Measurements from ENCODE around the gene RFPL4A. TPM values are rescaled to one million over a fixed set of nuclear protein-coding genes. Genes with fewer than 3 reads are reported as not detected.
"Not testable (repeated sequence)": the region's sequence is repeated elsewhere in the genome, so short reads cannot be mapped to it uniquely, and the experiment has no call there.

The RFPL4A gene
- total RNA-seq = not detected

DNA sequence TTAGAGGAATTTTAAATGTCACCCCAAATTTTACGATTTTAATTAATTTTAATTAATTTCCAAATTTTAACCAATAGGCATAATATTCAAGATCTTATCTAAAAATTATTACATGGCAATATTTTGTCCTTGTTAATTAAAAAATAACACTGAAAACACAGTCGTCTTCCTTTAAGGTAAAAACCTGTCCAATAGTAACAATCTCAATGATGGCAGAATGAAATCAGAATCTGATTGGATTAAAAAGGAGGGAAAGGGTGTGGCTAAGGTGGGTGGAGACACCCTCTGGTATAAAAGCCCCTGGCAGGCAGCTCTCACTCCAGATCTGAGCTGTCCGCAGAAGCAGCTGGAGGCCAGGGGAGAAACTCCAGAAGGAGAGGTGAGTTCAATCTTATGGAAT lies at the start of gene RFPL4A:
Gene RFPL4A, plus strand, starts transcription at position 301 of the 400 bp plus-strand sequence. CDS start 2,704 bp downstream, outside the sequence.
- H3K9me3 ChIP-seq (ENCODE audit: low read depth, low read length); H3K4me1 ChIP-seq (ENCODE audit: insufficient read depth, low read length); H3K27me3 ChIP-seq (ENCODE audit: insufficient read depth, low read length); H3K4me3 ChIP-seq (ENCODE audit: low read length): not testable (repeated sequence)

DNA sequence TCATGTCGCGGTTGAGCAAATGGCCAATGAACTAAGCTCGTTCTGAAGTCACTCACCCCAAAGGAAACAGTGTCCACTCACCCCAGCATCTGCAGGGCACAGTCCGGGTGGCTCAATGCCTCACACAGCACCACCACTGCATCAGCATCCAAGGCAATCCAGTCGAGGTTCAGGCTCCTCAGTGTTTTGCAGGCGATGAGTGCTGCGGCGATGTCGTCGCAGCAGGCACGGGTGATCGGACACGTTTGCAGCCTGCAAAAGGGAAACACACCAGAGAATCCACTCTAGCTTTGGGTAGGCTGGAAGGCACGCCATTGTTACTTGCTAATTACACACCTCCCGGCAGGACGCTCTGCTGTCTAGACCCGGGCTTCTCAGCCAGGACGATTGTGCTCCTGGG lies 47.2 kb upstream of the RFPL4A start:
- Histone ChIP-seq H3K27me3 (ENCODE audit: insufficient read depth, low read length) (no peaks in the 10 kb centered on the region), H3K9me3 (ENCODE audit: low read depth, low read length) (no peaks in the 10 kb centered on the region), H3K4me1 (ENCODE audit: insufficient read depth, low read length) (no peaks in the 10 kb centered on the region), H3K4me3 (ENCODE audit: low read length) (no peak overlapping the region)

DNA sequence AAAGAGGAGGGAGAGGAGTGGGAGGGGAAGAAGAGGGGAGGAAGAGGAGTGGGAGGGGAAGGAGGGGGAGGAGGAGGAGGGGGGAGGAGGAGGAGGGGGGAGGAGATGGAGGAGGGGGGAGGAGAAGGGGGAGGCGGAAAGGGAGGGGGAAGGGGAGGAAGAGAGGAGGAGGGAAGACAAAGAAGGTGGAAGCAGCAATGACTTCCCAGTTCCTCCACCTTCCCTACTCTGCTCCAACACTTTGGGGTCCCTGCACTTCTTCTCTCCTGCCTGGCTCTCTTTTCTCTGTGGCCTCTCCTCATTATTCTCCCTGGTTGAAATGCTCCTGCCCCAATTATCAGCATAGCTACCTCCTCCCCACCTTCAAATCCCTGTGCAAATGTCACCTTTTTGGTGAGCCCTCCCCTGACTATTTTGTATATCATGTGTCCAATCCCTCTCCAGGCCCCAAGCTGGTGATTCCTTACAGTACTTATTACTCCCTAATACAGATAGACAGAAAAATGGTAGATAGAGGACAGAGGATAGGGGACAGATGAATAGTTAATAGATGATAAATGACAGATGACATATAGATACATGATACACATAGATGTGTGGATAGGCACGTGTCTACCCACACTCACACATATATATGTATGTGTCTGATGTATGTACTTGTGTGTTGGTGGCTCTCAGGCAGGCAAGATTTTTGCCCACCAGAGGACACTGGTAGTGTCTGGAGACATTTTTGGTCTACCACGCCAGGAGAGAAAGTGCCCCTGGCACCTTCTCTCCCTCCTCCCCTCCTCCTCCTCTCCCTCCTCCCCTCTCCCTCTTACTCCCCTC lies 45.9 kb upstream of the RFPL4A start:
- Histone ChIP-seq H3K9me3 (ENCODE audit: low read depth, low read length) (no peaks in the 10 kb centered on the region), H3K4me1 (ENCODE audit: insufficient read depth, low read length) (no peaks in the 10 kb centered on the region), H3K4me3 (ENCODE audit: low read length) (no peak overlapping the region), H3K27me3 (ENCODE audit: insufficient read depth, low read length) (no peaks in the 10 kb centered on the region)

DNA sequence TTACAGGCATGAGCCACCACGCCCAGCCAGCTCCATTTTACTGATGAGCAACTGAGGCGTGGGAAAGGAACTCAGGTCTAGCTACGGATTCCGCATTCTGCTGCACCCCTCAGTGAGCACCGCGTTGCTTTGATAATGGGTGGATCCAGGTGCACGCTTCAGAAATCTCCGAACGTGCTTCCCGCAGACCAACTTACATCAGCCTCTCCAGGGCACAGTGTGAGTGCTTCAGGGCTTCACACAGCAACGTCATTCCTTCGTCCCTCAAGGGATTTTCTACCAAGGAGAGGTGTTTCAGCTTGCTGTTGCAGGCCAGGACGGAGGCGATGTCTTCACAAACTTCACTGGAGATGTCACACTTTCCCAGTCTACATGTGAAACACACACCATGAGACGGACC lies 42.4 kb upstream of the RFPL4A start:
- Histone ChIP-seq H3K4me1 (ENCODE audit: insufficient read depth, low read length) (no peaks in the 10 kb centered on the region), H3K27me3 (ENCODE audit: insufficient read depth, low read length) (peaks cover 6% of the 10 kb centered on the region), H3K4me3 (ENCODE audit: low read length) (no peak overlapping the region), H3K9me3 (ENCODE audit: low read depth, low read length) (peaks cover 9% of the 10 kb centered on the region)

DNA sequence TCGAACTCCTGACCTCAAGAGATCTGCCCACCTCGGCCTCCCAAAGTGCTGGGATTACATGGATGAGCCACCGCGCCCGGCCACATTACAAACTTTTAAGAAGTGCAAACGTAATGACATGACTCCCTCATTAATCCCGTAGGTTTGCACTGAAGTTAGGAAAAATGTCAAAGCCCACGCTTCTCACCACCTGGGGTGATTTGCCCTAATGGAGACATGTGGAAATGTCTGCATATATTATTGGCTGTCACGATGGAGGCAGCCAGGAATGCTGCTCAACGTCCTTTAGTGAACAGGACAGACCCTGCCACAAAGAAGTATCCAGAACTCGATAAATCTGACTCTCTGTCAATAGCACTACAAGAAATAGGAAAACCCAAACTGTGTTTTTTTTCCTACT lies 41.6 kb upstream of the RFPL4A start:
- no peak overlapping the region for H3K4me3 ChIP-seq (ENCODE audit: low read length)
- H3K9me3 ChIP-seq (ENCODE audit: low read depth, low read length) = peaks cover 14% of the 10 kb centered on the region
- no peaks in the 10 kb centered on the region for H3K4me1 ChIP-seq (ENCODE audit: insufficient read depth, low read length)
- H3K27me3 ChIP-seq (ENCODE audit: insufficient read depth, low read length) = peaks cover 6% of the 10 kb centered on the region

DNA sequence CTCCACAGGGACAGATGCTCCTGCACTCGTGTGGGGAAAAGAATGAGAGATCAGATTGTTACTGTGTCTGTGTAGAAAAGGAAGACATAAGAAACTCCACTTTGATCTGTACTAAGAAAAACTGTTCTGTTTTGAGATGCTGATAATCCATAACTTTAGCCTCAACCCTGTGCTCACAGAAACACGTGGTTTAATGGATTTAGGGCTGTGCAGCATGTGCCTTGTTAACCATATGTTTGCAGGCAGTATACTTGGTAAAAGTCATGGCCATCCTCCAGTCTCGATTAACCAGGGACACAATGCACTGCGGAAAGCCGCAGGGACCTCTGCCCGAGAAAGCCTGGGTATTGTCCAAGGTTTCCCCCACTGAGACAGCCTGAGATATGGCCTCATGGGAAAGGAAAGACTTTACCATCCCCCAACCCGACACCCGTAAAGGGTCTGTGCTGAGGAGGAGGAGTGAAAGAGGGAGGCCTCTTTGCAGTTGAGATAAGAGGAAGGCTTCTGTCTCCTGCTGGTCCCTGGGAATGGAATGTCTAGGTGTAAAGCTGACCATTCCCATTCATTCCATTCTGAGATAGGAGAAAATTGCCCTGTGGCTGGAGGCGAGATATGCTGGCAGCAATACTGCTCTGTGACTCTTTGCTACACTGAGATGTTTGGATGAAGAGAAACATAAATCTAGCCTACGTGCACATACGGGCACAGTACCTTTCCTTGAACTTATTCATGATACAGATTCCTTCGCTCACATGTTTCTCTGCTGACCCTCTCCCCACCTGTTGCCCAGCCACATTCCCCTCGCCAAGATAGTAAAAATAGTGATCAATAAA lies 40.8 kb upstream of the RFPL4A start:
- peaks cover 14% of the 10 kb centered on the region for H3K9me3 ChIP-seq (ENCODE audit: low read depth, low read length)
- not testable (repeated sequence) for H3K4me3 ChIP-seq (ENCODE audit: low read length); H3K4me1 ChIP-seq (ENCODE audit: insufficient read depth, low read length); H3K27me3 ChIP-seq (ENCODE audit: insufficient read depth, low read length)

DNA sequence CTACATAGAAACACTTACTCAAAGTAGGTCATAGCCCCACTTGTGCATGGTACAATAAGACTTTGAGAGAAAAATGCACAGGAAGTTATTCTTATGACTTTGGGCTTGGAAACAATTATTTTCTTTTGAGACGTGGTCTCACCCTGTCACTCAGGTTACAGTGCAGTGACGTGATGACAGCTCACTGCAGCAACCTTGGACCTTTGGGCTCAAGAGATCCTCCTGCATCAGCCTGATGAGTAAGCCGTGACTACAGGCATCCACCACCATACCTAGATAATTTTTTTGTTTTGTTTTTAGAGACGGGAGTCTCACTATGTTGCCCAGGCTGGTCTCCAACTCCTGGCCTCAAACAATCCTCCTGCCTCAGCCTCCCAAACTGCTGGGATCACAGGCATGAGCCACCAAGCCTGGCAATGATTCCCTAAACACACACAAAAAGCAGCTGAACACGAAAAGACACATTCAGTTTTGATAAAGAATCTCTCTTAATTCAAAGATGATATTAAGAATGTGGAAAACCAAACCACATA lies 38.6 kb upstream of the RFPL4A start:
- Histone ChIP-seq H3K9me3 (ENCODE audit: low read depth, low read length) (peaks cover 14% of the 10 kb centered on the region), H3K4me1 (ENCODE audit: insufficient read depth, low read length) (no peaks in the 10 kb centered on the region), H3K4me3 (ENCODE audit: low read length) (no peak overlapping the region), H3K27me3 (ENCODE audit: insufficient read depth, low read length) (peaks cover 6% of the 10 kb centered on the region)

DNA sequence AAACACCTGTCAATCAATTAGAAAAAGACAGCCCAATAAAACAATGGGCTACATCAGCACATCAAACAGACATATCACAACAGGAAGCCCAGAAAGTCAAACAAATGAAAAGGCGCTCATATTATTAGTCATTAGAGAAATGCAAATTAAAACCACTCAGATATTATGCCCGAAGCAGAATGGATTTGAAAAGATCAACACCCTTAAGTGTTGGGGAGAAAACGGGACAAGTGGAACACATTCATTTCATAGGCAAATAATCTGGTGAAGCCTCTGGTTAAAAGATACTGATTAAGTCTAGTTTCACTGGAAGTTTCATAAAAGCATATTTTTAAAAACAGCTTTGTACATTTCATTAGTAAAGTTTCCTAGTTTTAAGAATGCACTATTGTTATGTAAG lies 38.1 kb upstream of the RFPL4A start:
- Histone ChIP-seq H3K4me3 (ENCODE audit: low read length) (no peak overlapping the region), H3K27me3 (ENCODE audit: insufficient read depth, low read length) (peaks cover 6% of the 10 kb centered on the region), H3K9me3 (ENCODE audit: low read depth, low read length) (peaks cover 14% of the 10 kb centered on the region), H3K4me1 (ENCODE audit: insufficient read depth, low read length) (no peaks in the 10 kb centered on the region)

DNA sequence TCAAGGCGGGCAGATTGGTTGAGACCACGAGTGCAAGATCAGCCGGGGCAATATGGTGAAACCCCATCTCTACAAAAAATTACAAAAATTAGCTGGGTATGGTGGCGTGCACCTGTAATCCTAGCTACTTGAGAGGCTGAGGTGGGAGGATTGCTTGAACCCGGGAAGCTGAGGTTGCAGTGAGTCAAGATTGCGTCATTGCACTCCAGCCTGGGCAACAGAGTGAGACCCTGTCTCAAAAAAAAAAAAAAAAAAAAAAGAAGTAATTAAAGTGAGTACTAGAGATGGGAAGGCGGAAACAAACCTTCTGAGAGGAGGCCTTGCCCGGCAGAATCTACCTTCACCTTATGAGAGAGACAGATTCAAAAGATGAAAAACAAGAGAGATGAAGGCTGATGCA lies 35.4 kb upstream of the RFPL4A start:
- Histone ChIP-seq H3K9me3 (ENCODE audit: low read depth, low read length) (peaks cover 14% of the 10 kb centered on the region), H3K4me1 (ENCODE audit: insufficient read depth, low read length) (no peaks in the 10 kb centered on the region), H3K4me3 (ENCODE audit: low read length) (no peak overlapping the region), H3K27me3 (ENCODE audit: insufficient read depth, low read length) (peaks cover 6% of the 10 kb centered on the region)

DNA sequence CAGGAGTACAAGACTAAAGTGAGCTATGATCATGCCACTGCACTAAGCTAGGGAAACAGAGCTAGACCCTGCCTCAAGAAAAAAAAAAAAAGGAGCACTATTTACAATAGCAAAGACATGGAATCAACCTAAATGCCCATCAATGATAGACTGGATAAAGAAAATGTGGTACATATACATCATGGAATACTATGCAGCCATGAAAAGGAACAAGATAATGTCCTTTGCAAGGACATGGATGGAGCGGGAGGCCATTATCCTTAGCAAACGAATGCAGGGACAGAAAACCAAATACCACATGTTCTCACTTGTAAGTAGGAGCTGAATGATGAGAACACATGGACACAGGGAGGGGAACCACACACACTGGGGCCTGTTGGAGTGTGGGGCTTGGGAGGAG lies 28.5 kb upstream of the RFPL4A start:
- not testable (repeated sequence) for H3K9me3 ChIP-seq (ENCODE audit: low read depth, low read length); H3K4me1 ChIP-seq (ENCODE audit: insufficient read depth, low read length)

DNA sequence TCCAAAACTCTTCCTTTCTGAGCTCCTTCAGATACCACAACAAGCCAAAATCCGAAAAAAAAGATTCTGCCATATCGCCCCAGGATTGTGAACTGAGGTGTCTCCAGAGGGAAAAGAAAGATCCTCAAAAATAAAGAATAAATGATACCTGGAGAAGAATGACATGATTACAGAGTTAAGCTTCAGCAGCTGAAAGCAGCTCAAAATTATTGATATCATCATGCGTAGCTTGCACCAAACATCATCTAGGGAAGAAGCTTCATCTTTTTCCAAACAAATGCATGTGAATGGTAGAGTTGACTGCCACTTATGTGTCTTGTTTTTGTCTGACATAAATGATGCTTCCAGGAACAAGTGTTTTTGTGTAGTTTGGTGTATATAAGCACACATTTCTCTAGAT lies 20.6 kb upstream of the RFPL4A start, which contains the start of gene NLRP9:
Gene NLRP9, minus strand, starts transcription at position 101 of the 400 bp plus-strand sequence. Its CDS starts 28 bp downstream, at position 73.
- H3K4me3 ChIP-seq (ENCODE audit: low read length) = no peak within 1 kb of the TSS
- H3K27me3 ChIP-seq (ENCODE audit: insufficient read depth, low read length) = no peaks in the 10 kb centered on the region
- H3K9me3 ChIP-seq (ENCODE audit: low read depth, low read length) = no peaks in the 10 kb centered on the region
- H3K4me1 ChIP-seq (ENCODE audit: insufficient read depth, low read length) = no peaks in the 10 kb centered on the region

More for the DNA sequence above, 28.5 kb upstream of the RFPL4A start:
- H3K27me3 ChIP-seq (ENCODE audit: insufficient read depth, low read length); H3K4me3 ChIP-seq (ENCODE audit: low read length): not testable (repeated sequence)

DNA sequence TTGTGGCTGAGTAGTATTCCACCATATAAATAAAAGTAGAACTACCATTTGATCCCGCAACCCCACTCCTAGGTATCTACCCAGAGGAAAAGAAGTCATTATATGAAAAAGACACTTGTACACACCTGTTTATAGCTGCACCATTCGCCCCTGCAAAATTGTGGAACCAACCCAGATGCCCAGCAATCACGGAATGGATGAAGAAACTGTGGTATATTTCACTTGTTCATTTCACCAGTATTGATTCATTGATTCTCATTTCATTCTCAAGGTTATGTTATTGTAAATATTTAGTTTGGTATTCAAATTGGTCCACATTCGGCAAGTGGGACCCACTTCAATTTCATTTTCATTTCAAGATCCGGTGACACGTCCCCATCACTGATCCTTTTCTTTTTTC lies 8.2 kb upstream of the RFPL4A start:
- Histone ChIP-seq H3K27me3 (ENCODE audit: insufficient read depth, low read length) (no peaks in the 10 kb centered on the region), H3K4me1 (ENCODE audit: insufficient read depth, low read length) (no peaks in the 10 kb centered on the region), H3K9me3 (ENCODE audit: low read depth, low read length) (no peaks in the 10 kb centered on the region), H3K4me3 (ENCODE audit: low read length) (no peak overlapping the region)

DNA sequence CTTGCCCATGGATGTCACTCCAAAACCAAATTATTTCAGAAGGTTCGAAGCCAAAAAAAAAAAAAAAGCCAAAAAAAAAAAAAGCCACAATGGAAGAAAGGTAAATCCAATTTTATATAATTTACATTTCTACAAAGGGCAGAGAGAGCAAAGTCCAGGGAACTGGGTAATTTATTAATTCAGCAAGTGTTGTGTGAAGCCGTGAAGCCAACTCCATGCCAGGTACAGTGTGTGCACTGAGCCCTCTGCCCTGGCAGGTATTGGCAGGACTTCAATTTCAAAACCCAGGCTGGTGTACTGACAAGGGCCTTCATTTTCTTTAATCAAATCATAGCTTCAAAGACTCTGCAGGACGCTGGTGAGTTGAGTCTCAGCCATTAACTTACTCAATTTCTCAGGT lies 5.5 kb upstream of the RFPL4A start:
- Histone ChIP-seq H3K4me3 (ENCODE audit: low read length) (no peak overlapping the region), H3K4me1 (ENCODE audit: insufficient read depth, low read length) (no peaks in the 10 kb centered on the region), H3K27me3 (ENCODE audit: insufficient read depth, low read length) (no peaks in the 10 kb centered on the region), H3K9me3 (ENCODE audit: low read depth, low read length) (no peaks in the 10 kb centered on the region)

DNA sequence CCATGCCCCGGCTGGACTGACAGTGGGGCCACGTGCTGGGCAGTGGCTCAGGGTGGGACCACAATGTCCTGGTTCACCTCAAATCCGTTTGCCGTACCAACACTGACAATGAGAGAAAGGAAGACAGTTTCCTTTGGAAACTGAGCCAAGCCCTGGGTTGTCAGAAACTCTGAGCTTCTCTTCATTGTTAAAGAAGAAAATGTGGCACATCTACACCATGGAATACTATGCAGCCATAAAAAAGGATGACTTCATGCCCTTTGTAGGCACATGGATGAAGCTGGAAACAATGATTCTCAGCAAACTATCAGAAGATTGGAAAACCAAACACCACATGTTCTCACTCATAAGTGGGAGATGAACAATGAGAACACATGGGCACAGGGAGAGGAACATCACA lies 2.1 kb upstream of the RFPL4A start:
- H3K9me3 ChIP-seq (ENCODE audit: low read depth, low read length); H3K4me3 ChIP-seq (ENCODE audit: low read length); H3K4me1 ChIP-seq (ENCODE audit: insufficient read depth, low read length); H3K27me3 ChIP-seq (ENCODE audit: insufficient read depth, low read length): not testable (repeated sequence)

DNA sequence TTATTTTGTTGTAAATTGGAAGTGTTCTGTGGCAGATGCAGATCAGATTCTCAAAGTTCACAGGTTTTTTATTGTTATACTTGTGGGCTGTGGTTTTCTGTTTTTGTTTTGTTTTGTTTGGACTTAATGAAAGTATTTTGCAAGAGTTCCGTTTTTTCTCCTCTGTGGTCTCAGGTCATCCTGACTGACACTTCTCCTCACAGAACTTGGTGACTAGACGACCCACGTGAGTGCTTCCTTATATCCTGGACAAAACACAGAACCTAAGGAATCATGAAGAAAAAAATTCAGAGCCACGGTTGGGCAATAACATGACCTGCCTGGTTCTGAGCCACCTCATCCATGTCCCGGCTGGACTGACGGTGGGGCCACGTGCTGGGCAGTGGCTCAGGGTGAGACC lies 7.6 kb downstream of the RFPL4A start:
- no peaks in the 10 kb centered on the region for H3K4me1 ChIP-seq (ENCODE audit: insufficient read depth, low read length)
- H3K27me3 ChIP-seq (ENCODE audit: insufficient read depth, low read length) = peaks cover 6% of the 10 kb centered on the region
- no peaks in the 10 kb centered on the region for H3K9me3 ChIP-seq (ENCODE audit: low read depth, low read length)
- no peak overlapping the region for H3K4me3 ChIP-seq (ENCODE audit: low read length)

Data from mononuclear cell (primary cell).